CD4-positive, alpha-beta T cell treated with Interferon alpha-2 for 1 hour (primary cell): ENCODE results near the gene TSGA10IP.

ENCODE experiments used
- DNase-seq, 2 donors: peaks; one replicate each; pipeline ENCODE4 v3.0.0-alpha.2; 2020 to 2022

TSGA10IP gene

DNA sequence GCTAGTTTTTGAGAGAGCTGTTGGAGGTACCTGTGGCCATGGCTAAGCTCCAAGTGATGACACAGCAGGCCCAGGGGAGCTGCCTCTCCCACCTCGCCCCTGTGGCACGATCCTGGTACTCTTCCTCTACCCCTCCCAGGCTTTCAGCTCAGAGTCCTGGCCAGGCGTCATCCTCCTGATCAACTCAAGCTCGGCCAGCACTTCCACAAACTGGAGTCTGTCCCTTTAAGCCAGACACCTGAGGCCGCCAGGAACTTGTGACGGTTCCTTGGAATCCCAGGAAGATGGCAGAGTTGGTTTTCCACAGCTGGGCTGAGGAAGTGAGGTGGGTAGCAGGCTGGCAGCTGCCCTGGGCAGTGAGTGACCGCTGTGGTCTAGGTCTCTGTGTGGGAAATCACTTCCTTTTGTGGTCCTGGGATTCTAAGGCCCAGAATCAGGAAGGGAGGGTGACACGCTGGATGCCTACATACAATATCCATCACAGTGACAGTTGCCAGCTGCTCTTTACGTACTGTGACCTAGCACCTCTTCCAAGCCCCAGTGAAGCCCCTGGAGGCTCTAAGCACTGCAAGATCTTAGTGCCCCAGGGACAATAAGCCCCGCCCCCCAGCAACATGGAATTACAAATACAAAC lies 63.3 kb downstream of the TSGA10IP start:
- no peak for DNase-seq
